Ramos (cell line): ENCODE results near the gene PICK1.

ENCODE experiments used
- in situ Hi-C: fragments of 300-500 bp; cut with MboI; formaldehyde crosslinking; loops from one replicate; pipeline ENCODE4 v1.14.3; 2022; ENCODE audit warnings: low sequenced_read_pairs; ENCODE audit not compliant: unreplicated experiment

The PICK1 gene

GRCh38 chr22:38043151-38044039 lies 13.8 kb upstream of the PICK1 start:
- in situ Hi-C loops: no loop called here

DNA sequence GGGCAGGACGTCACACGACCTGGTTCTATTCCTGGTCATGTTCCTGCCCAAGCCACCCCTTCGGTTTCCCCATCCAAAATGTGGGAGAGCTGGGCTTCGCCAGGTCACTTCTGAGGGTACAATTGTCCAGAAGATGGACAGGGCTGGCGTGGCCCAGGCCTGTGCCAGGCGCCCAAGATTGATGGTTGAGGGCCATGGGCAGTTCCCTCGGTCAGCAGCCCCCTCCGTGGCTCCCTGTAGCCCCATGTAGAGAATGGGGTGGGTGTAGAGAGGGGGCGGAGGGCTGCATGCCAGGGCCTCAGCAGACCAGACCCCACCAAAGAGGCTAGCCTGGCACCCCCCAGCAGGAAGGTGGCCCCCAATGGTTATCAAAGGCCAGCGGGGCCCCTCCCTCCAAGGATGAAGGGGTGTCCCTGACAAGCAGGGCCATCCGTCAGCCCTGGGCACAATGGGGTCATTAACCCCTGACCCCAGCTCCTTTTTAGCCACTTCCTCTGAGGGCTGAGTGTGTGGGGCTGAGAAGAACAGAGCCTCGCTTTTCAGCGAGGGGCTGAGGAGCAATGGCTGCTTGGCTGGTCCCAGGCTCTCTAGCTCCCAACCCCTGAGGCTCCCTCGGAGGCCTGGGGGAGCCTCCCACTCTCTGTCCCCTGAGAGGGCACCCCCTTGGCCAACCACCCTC lies 11.0 kb upstream of the PICK1 start:
- in situ Hi-C loops: no loop called here

DNA sequence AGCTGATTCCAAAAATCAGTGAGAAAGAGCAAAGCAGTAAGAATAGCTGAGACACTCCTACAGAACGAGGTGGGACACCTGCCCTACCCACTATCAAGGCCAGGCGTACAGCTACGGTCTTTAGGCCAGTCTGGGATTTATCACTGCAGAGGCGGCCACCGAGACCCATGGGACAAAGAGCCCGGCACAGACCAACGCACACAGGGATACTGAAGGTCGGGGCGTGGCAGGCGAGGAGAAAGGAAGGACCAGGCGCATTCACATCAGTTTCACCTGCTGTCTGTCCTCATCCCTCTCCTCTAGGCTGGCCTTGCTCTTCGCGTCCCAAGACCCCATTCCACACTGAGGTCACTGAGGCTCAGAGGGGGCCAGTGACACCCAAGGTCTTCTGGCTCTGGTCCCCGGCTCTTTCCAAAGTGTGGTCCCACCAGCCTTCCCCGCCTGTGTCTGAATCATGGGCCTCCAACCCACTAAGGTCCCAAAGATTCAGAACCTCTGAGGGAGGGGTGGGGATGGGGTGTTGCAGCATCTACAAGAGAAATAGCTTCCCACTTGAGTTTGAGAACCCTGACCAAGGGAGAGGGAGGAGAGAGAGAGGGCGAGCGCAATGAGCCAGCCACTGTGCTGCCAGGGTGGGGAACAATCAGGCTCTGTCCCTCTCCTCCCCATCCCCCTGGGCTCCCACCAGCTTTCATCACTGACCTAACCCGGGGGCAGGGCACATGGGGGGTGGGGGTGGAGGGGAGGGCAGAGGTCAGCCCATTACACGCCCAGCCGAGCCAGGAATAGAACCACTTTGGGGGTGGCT lies 7.2 kb upstream of the PICK1 start:
- in situ Hi-C loops: no loop called here

GRCh38 chr22:38050720-38051119 lies 6.5 kb upstream of the PICK1 start:
- in situ Hi-C loops: no loop called here

DNA sequence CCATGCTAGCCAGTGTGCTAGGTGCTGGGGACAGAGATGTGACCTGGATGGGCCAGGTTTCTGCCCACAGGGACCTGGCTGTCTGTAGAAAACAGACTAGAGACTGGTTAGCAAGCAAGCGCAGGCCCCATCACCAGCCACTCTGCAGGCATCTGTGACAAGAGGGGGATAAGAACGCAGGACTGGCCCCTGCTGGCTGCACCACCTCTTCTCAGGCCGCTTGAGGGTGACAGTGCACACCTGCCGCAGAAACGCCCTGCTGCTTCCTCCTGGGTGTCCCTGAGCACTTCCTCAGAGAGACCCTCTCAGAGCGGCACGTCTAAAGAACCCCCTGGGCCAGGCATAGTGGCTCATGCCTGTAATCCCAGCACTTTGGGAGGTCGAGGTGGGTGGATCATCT lies 5.9 kb upstream of the PICK1 start:
- in situ Hi-C loops: no loop called here

DNA sequence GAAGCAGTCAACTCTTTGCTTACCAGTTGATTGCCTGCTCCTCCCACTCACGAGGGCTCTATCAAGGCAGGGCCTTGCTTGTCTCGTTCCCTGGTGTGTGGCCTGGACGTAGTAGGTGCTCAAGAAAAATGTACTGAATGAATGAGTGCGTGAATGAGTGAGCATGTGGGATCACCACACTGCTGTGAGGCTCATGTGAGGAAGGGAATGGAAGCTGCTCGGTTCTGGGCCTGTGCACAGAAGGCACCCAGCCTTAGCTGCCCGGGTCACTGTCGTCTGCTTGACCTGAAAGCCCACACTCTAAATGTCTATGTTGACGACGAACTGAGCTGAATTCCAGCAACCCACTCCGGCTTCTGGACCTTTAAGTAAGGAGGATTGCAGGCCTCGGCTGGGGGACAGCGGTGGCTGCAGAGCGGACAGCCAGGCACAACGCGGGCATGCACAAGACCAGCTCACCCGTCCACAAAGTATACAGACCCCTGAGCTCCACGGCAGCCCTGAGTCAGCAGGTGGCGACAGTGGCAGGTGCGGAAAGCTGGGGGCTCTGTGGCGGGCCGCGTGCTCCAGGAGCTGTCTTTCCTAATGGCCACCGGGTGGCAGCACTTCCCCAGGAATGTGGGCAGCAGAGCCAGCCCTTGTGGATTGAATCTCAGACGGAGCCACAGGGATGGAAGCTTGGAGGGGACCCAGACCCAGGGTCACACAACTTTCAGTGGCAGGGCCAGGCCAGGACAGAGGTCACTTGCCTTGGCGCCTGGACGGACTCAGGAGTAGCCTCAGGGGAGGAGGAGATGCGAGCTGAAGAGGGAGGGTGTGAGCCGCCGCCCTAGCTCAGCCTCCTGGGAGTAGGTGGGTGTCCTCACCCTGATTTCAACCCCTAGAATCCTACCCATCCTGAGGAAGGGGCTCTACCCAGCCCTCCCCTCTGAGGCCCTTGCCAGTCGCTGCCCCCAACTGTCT lies 5.0 kb upstream of the PICK1 start:
- in situ Hi-C loops: no loop called here

GRCh38 chr22:38062791-38063190 lies 5.6 kb downstream of the PICK1 start:
- in situ Hi-C loops: no loop called here

DNA sequence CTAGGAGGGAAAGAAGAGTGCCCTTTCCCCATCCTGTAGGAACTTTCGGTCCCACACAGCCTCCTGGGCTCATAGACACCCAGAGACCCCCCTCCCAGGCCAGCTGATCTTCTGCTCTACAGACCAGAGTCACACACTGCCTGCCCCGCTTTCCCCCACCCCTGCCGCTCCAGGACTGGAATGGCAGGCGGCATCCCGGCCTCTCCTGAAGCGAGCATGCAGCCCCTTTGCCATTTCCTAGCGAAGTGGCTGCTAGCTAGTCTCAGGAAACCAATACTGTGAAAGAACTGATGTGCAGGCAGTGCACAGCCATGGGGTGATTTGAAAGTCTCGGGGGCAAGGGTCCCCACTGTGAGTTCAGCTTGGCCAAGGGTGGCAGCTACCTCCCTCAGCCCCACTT lies 8.3 kb downstream of the PICK1 start:
- in situ Hi-C loops: no loop called here

DNA sequence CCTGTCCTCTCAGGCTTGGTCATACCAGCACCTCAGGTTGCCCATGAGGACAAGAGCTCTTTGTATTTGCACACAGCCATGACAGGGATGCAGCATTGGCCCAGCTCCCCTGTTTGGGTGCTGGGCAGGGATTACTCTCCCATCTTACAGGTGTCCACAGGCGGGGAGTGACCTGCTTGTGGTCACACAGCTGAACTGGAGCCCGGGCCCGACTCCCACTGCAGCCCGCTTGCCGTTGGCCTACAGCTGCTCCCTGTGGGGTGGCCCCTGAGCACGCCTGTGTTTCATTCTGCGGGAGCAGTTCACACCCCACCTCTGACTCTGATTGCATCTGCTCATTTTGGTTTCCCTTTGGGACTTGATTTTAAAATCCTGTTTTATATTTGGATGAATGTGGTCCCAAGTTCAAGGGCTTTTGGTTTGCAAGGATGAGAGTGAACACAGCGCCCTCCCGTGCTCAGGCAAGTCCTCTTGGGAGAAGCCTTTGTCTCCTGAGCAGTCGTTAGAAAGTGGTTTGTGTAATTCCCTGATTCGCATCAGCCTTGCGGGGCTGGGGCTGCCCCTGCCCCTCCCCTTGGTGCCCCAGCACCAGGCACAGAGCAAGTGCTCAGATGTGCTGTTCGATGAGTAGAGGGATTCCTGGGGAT lies 9.3 kb downstream of the PICK1 start:
- in situ Hi-C loops: no loop called here

GRCh38 chr22:38067028-38067415 lies 9.8 kb downstream of the PICK1 start:
- in situ Hi-C loops: no loop called here

DNA sequence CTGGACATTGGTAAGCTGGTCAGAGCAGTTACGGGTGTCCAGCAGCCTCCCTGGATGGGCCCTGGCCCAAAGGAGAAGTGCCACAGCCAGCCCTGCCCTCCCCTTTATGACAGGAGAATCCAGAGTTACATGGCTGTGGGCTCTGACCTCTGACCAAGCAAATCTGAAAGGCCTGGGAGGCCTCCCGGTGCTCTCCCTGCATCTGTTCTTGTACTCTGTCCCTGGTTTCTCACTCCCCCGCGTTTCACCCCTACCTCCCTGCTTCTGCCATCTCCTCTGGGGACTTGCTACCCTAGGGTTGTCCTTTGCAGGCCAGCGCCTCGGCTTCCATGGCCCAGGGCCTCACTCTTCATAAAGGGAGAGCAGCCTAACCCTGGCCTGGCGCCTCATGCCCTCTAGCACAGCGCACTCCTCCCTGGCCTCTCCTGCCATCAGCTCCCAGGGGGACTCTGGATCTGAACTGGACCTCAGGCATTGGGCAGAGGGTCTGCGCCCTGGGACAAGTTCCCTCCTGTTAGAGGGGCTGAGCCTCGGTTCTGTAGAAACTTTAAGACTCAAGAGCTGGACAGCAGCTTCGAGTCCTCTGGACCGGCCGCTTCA lies 10.7 kb downstream of the PICK1 start:
- in situ Hi-C loops: no loop called here

DNA sequence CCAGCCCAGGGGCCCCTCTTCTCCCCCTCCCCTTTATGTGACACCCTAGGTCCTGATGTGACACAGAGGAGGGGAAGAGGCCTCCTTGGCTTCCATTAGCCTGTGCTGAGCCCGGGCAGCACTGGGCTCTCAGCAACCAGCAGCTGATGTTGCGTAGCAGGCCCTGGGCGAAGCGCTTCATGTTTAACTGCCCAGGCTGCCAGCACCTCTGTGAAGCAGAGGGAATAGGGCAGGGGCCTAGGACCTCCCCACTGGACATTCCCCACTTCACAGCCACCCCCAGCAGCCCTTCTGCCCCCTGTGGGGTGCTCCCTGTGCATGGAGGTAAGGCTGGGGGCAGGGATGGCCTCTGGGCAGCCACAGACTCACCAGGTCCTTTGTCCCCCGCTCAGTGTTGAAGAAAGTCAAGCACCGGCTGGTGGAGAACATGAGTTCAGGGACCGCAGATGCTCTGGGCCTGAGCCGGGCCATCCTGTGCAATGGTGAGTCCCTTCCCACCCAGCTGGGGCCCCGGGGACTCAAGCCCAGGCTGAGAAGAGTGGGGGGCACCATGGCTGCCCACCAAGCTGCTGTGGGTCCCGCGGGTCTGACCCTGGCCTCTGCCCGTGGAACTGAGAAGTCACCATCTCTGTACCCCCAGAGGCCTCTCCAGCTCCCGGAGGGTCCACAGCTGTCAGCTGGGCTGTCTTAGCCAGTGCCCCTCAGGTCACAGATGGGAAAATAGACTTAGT lies 11.6 kb downstream of the PICK1 start:
- in situ Hi-C loops: no loop called here

DNA sequence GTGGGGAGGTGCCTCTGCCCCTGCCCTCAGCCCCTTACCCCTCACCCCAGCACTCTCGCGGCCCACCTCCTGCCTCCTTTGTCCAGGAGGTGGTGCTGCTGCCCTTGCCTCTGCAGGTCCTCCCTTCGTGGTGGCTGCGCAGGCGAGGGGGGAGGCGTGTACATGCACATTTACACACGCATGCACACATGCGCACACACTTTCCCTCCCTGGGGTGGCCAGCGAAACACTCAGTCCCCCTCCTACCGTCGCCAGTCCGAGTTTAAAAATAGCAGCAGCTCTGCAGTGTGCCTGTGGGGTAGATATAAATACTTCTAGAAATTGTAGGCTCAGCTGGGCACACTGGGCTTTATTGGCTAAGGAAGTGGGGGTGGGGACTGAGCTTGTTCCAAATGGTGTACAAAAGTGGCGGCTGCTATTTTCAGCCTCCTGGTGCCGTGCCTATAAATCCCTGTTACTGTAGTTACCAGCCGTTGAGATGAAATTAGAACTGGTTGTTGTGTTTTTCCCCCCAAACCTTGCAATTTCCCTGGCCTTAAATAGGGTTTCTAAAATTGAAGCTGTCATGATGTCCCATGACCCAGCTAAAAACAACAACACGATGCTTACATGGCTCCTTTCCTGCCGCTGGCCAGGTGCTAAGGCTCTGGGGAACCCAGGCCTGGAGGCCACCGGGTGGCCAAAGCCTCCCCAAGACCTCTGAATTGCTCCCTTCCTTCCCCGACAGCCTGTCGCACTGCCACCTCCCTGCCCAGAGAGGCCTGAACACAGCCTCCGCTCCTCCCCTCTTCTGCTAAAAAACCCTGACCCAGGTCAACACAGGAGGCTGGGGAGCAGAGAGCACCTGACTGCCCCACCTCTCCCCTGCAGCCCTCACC lies 12.4 kb downstream of the PICK1 start:
- in situ Hi-C loops: no loop called here

DNA sequence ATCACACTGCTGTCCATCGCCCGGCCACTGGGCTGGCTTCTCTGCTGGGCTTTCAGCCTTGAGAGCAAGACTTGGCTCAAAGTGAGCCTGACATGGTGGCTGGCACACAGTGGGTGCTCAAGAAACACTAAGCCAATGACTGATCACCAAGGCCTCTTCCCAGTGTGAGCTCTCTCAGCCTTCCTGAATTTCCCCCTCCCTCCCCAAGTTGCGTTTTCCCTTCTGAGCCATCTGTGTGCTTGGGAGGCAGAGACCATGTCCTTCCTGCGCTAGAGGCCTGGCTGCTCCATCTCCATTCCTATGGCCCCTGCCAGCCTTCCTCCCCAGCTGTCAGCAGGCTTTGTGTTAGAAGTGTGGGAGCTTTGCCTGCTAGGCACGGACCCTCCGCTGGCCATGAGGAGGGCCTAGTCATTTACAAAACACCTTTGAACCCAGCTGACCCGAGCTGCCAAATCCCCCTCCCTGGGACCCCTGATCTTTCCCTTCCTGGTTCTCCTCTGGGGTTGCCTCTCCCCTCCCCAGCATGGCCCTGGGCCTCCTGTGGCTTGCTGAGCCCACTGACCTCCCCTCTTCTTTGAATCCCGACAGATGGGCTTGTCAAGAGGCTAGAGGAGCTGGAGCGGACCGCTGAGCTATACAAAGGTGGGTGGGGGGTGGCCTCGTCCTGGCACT lies 13.2 kb downstream of the PICK1 start:
- in situ Hi-C loops: no loop called here

DNA sequence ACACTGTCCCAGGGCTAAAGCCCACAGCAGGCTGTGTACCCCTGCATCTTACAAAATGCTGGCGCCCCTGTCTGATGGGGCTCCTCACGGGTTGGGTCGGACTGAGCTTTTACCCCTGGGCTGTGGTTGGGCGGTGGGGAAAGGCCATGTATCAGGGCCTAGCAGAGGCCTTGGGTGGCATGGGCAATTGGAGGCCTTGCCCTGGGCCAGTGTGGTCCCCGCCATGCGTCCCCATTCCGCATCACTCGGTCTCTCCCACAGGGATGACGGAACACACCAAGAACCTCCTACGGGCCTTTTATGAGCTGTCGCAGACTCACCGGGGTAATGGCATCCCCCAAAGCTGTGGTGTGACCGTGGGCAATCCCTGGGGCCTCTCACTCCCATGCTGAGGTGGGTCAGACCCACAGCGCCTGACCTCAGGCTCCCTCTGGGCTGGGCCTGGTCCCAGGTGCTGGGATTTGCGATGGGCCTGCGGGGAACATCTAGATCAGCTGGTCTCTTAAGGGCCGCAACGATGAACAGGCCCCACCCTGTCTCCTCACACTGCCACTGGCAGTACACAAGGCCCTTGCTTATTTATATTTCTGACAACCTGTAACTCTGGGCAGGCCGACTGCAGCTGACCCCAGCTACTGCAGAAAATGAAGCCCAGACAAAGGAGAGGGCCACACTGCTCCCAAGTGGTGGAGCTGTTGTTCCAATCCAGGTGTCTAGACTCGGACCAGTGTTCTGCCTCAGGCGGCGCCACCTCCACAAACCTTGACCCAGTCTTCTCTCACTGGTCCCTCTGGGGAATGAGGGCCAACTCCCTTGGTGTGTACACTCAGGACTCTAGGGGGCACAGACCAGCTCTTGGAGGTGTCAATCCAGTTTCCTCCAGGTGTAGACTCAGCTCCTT lies 14.5 kb downstream of the PICK1 start:
- in situ Hi-C loops: no loop called here
